Endothelial cell of hepatic sinusoid (primary cell): ENCODE measurements around the gene ADRA2A.

Experiments used
- in situ Hi-C: cut with HindIII; loops from 2 replicates; pipeline ENCODE4 v1.10.0; 2017; ENCODE audit warnings: low sequenced_read_pairs

The ADRA2A gene

DNA sequence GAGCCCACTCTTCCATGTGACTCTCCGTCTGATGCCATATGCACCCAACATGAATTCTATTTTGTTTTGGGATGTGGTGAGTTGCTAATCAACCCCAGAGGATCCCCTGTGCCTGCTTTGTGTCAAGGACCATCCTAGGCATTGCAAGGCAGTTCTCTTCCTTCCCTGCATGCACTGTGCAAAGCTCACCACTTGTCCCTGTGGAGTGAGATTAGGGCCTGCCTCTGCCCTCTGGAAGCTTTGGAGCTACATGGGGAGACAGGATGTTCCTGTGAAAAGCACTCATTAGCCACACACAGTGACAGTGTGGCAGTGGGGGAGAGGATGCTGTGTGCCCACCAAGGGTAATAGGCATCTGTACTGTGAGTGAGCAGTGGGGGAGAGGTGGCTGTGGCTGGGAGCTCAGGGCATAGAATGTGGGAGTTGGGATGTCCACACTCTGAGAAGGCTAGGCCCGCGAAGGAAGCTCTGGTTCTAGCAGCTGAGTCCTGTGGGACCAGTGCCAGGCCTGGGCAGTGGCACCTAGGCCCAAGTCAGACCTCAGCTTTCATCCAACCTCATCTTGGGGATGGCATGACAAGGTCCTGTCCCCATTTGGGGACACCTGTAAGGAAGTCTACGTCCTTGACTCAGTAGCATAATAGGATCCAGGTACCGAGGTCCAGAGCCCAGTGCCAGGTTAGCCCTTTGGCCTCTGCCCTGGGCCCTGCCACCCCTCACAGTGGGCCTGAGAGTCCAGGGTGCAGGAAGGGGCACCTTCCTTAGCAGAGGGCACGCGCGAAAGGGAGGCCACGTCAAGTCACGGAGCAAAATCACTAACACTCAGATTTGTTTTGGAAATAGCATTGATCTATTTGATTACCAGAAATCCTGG, 6.6 kb downstream of the ADRA2A start:
- in situ Hi-C loops: no loop called here

- in situ Hi-C loops: no loop called here
Observed at GRCh38 chr10:111084366-111085255, 7.8 kb downstream of the ADRA2A start.

DNA sequence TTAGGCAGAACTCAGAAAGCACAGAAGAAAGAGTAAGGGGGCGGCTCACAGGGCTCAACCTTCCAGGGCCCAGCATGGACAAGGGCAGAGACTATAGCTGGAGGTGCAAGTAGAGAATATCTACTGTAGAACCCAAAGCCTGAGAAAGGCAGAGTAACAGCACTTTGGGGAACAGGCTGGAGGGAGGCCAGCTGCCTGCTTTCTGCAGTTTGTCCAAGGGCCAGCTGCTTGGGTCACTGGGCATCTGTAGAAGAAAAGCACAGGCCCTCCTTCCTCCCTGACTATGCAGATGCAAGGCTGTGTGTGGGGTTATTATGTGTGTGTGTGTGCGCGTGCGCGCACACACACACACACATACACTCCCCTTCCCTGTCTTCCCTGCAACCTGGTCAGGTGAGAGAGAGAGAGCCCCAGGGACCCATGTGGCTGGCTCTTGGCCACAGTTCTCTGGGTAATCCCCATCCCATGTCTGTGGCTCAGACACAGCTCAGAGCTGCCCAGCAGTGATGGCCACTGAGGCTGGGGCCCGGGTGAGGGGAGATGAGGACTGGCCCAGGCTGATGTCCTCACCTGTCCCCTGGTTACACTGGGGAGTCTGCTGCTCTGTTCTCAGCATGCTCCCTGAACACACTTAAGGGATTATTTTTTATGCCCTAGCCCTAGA, 9.0 kb downstream of the ADRA2A start:
- in situ Hi-C loops: no loop called here

GRCh38 chr10:111086574-111086973, 9.7 kb downstream of the ADRA2A start:
- in situ Hi-C loops: no loop called here

- in situ Hi-C loops: no loop called here
Observed at GRCh38 chr10:111087331-111087756, 10.5 kb downstream of the ADRA2A start.

- in situ Hi-C loops: no loop called here
Observed at GRCh38 chr10:111087968-111088505, 11.2 kb downstream of the ADRA2A start.

DNA sequence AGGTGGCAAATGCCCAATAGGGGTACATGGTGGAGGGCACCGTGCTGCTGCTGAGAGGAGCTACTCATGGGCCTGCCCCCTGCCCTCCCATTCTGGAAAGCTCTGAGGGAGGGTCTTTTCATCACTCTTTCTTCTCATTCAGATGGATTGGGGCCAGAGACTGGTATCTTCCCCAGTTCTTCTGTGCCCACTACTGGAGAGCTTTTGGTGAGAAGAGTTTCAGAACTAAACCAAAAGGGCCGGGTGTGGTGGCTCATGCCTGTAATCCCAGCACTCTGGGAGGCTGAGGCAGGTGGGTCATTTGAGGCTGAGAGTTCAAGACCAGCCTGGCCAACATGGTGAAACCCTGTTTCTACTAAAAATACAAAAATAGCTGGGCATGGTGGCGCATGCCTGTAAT, 12.5 kb downstream of the ADRA2A start:
- in situ Hi-C loops: no loop called here

DNA sequence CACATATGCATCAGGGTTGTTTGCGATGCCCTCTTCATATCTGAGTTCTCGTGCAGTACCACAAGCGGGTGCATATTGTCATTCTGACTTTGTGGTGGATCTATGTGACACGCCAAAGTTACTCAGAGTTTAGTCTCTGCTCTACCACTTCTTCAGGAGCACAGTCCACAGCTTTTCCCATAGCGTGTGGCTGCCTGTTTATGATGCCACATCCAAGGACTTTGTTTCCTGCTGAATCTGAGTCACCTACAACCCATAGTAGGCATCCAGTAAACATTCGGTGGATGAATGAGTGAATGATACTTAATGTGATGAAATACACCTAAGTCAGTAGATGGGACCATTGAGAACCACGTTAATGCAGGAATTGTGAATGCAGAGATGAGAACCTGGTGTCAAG, 15.0 kb downstream of the ADRA2A start:
- in situ Hi-C loops: no loop called here

DNA sequence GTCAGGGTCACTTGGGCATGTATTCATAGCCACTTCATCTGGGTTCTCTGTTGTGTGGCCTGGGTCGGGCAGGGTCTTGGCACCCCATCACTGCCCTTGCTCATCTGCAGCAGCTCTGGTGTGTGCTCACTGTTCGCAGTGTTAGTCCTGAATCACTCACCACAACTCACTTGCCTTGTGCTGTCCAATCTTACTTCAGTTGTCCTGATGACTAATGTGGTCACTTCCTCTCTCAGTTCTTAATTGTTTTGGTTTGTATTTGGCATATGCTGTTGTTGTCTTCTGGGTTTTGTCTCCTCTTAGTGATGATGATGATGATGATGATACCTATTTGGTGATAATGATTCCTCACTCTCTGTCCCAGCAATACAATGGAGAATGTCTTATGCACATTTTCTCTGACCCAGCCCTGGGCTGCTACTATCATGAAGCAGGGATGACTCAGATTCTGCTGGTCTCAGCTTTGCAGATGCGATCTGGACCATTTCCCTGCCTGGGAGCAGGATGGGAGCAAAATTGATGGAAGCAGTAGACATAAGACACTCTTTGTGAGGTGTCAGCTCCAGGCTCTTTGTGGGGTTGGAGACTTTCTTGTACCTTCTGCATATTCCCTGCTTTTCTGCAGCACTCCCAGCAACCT, 17.0 kb downstream of the ADRA2A start:
- in situ Hi-C loops: no loop called here

GRCh38 chr10:111098679-111099437, 22.0 kb downstream of the ADRA2A start:
- in situ Hi-C loops: no loop called here

DNA sequence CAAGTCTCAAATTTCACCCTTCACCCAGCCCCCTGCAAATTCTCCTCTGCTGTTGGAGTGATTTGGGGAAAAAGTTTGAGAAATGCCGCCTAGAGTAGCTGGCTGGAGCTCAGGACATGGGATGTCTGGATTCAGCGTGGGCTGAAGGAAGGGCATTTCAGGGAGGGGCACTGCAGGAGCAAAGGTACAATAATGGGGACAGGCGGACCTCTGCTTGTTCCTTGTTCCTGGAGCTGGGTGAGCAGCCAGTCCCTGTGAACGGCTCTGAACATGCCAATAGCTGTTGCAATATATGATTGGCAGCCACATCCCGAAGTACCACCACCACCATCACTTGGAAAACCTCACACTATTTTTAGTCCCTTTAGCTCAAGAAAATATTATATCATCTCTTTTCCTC, 23.4 kb downstream of the ADRA2A start:
- in situ Hi-C loops: loop anchor here (5.0 kb wide), 1 partner anchor 43 kb away; no protein-coding TSS in a partner anchor

DNA sequence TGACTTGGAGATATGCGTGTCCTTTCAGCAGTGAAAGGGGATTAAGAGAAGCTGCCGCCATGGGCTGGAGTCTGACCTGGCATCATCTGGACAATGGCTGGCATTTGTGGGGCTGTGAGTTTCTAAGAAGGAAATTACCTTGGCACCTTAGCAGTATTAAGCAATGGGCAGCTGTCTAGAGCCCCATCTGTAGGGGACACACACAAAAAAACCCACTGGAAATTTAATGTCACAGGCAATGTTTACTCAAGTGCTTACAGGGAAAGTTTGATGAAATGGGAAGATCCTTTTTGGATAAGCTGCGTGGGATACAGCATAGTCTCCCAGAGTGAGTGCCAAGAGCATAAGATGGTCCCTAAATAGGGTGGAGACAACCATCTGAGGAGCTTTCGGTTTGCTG, 25.0 kb downstream of the ADRA2A start:
- in situ Hi-C loops: loop anchor here (5.0 kb wide), 1 partner anchor 44 kb away; no protein-coding TSS in a partner anchor

DNA sequence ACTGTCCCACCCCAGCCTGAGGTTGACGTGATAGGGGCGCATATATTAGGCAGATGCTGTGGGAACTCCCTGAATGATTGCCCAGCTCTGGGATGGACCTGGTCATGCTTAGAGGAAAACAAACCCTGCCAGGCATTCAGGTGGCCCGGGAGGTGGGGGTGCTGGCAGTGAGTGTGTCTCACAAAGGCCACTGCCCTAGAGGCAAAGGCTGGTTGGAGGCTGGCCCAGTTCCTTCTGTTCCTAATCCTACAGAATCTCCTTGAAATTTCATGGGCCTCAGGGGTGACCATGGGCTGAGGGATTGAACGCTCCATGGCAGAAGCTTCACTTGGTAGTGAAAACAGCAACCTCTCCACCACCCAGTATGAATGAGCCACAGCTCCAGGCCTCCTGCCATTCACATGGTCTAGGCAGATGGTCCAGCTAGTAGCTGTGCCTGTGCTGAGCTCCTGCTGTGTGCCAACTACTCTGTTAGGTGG, 25.6 kb downstream of the ADRA2A start:
- in situ Hi-C loops: loop anchor here (5.0 kb wide), 1 partner anchor 45 kb away; no protein-coding TSS in a partner anchor

DNA sequence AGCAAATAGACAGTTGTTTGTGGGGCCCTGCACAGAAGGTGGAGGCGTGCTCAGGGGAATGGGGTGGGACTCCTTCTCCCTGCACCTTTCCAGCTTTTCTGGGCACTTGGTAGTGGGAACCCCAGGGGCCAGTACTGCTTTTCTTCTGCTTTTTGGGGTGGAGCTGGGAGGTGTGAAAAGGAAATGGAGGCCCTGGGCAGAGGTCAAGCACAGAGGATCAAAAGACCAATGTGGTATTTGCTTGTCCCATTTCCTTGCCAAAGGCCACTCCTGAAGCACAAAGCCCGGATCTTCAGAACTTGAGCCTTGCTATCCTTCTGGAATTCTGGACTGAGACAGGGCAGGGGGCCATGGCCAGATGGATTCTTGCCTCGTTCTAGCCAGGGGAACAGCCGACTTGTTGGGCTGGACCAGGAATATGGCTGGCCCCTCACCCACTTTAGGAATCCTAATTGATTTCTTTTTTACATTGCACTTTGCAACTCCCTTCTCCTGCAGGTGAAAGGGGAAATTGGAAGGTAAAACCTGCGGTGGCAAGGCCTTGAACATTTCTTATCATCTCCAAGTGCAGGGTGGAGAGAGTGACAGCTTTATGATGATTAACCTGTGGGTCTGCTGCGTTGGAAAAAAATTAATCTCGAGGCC, 26.5 kb downstream of the ADRA2A start:
- in situ Hi-C loops: loop anchor here (5.0 kb wide), 1 partner anchor 46 kb away; no protein-coding TSS in a partner anchor

- in situ Hi-C loops: loop anchor here (5.0 kb wide), 1 partner anchor 48 kb away; no protein-coding TSS in a partner anchor
Observed at GRCh38 chr10:111104811-111105210, 28.0 kb downstream of the ADRA2A start.

- in situ Hi-C loops: no loop called here
Observed at GRCh38 chr10:111106081-111106480, 29.3 kb downstream of the ADRA2A start.

GRCh38 chr10:111107023-111107422, 30.2 kb downstream of the ADRA2A start:
- in situ Hi-C loops: no loop called here

GRCh38 chr10:111107846-111108245, 31.0 kb downstream of the ADRA2A start:
- in situ Hi-C loops: no loop called here

DNA sequence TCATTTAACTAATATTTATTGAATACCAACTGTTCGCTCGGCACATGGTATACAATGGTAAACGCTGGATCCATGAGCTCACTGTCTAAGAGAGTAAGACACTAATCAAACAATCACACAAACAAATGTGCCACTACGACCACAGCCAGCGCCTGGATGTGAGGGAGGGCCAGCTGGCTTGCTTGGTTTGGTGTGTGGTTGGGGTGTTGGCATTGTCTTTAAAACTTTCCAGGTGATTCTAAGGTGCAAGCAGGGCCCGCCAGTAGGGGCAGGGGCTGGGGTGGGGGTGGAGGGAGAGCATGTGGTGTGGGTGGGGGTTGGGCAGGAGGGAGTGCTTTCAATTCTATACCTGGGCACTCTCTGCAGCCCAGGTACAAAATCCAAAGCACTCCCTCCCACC, 31.6 kb downstream of the ADRA2A start:
- in situ Hi-C loops: no loop called here
